Midbrain (tissue), 1 donor: ENCODE measurements around the gene BMP7.
"Not testable (repeated sequence)": the region's sequence is repeated elsewhere in the genome, so short reads cannot be mapped to it uniquely, and the experiment has no call there.

ENCODE experiments used
- DNase-seq: peaks from one replicate; lab custom pipeline; 2025; lab: John Stamatoyannopoulos, UW

Gene BMP7

GRCh38 chr20:57287901-57288300, 21.5 kb upstream of the BMP7 start:
- DNase-seq: no peak

GRCh38 chr20:57287007-57287880, 20.8 kb upstream of the BMP7 start:
- no peak for DNase-seq

- DNase-seq: no peak
These were observed 17.4 kb upstream of the BMP7 start for GRCh38 chr20:57283860-57284259.

DNA sequence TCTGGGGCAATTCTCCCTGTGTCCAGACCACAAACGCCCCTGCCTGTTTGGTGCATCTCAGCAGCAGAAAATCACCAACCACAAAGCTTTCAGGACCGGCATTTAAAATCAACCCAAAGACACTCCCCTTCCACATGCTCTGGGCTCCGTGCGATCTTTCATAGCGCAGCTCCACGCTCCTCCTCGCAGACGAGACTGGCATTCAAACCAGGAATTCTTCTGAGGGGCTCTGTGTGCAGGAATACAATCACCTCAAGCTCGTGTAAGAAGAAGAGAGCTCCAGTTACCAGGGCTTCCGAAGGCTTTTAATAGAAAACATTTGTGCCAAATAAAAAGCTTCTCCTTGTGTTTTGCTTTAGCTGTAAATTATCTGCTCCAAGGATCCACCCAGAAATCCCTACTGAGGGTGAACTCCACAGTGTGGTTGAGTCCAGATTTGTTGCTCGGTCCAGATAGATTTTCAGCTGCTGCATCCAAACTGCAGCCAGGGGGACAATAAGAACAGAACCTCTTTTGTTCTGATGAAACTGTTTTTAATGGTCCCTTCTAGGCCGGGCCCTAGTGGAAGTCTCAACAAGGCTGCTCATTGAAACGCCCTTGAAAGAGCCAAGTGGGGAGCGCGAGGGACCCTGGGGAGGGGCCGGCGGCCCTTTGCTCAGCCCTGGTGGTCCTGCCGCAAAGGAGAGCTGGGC, 16.4 kb upstream of the BMP7 start:
- DNase-seq: peak; percentile 80

- DNase-seq: peak; percentile 10
These were observed 15.5 kb upstream of the BMP7 start for GRCh38 chr20:57281900-57282299.

DNA sequence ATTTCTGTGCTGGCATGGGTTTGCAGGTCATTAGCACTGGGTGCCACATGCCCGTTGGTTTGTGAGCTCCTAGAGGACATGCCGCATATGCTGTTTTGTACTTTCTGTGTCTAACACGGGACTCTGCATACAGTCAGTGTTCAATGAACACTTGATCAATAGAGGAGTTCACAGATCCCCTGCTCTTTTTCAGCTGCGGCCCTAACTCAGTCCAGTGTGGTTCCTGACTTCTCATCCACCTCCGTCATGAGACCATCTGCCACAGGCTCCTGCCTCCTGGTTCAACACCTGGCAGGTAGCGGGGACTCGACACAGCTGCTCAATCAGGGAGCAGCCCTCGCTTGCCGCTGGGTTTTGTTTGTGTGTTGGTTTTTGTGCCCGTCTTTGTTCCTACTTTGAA, 13.8 kb upstream of the BMP7 start:
- DNase-seq: no peak

GRCh38 chr20:57279548-57279947, 13.1 kb upstream of the BMP7 start:
- DNase-seq: not testable (repeated sequence)

GRCh38 chr20:57278457-57278856, 12.0 kb upstream of the BMP7 start:
- DNase-seq: no peak

DNA sequence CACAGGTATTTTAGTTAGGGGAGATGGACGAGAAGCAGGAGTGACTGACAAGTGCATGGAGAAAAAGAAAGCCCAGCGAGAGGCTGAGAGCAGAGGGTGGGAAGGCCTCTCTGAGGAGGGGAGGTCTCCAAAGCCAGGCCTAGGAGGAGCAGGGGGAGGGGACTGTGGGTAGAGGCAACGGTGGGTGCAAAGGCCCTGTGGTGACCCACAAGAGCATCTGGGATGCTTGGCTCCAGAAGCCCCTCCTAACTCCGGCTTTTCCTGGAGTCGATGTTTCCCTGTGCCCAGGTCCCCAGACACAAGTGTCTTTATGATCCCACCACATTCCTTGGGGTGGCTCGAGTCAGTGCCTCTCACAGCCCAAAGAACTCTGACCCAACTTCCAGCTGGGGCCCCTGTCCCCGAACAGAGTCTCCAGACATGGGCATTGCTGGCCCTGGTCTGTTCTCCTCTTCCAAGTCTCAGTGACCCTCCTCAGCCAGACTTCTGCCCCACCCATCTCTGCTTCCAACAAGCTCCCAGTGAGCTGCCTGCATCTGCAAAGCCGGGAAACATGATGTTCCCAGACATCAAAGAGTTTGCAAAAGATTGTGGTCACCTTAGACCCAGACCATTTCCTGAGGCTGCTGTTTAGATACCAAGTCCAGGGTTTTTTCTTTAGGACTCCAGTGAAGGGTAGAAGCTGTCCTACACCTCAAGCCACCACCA, 11.1 kb upstream of the BMP7 start:
- no peak for DNase-seq

DNA sequence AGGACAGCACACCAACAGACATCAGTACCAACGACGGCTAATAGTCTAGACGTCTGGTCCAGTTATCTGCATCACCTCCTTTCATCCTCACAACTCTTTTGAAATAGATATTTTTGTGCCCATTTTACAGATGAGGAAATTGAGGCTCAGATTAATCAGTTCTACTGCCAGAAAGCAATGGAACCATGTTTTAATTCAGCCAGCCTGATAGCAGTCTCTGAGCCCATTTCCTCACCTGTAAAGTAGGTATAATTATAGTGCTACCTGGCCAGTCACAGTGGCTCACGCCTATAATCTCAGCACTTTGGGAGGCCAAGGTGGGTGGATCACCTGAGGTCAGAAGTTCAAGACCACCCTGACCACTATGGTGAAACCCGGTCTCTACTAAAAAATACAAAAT, 9.8 kb upstream of the BMP7 start:
- DNase-seq: no peak

- DNase-seq: no peak
These were observed 9.4 kb upstream of the BMP7 start for GRCh38 chr20:57275813-57276212.

DNA sequence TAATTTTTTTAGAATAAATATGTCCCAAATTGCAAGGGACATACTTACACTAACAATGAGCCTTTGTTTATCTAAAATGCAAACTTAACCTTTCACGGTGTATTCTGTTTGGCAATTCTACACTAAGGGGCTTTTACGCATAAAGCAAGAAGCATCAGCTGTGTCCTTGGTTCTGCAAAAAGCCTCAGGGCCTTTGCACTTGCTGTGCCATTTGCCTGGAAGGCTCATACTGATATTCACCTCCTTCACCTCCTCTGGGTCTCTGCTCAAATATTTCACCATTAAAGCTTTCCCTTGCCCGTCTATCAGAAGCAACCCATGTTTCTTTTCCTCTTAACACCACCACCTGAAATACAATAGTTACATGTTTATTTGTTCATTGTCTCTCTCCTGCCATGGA, 8.9 kb upstream of the BMP7 start:
- DNase-seq: no peak

DNA sequence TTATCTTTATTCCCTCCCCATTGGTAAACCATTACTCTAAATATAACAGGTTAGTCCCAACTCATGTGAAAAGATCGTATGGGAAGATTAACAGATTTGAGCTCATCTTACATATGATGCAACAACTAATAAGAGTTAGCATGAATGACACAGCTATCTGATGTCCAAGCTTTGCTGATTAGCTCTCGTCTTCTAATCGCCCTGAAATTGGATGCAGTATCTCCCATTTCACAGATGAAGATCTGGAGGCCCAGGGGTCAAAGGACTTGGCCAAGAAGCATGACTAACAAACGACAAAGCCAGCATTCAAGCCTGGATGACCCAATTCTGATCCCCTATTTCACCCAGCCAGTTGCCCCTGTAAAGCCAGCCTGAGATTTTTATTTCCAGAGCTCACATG, 8.4 kb upstream of the BMP7 start:
- no peak for DNase-seq

- DNase-seq: no peak
These were observed 7.9 kb upstream of the BMP7 start for GRCh38 chr20:57274299-57274698.

- DNase-seq: no peak
These were observed 6.6 kb upstream of the BMP7 start for GRCh38 chr20:57272883-57273535.

- DNase-seq: no peak
These were observed 4.0 kb upstream of the BMP7 start for GRCh38 chr20:57270204-57270984.

GRCh38 chr20:57269148-57269984, 2.9 kb upstream of the BMP7 start:
- DNase-seq: no peak

- no peak for DNase-seq
These were observed 2.1 kb upstream of the BMP7 start for GRCh38 chr20:57268399-57269076.

- DNase-seq: no peak
These were observed 849 bp upstream of the BMP7 start for GRCh38 chr20:57267158-57267821.

DNA sequence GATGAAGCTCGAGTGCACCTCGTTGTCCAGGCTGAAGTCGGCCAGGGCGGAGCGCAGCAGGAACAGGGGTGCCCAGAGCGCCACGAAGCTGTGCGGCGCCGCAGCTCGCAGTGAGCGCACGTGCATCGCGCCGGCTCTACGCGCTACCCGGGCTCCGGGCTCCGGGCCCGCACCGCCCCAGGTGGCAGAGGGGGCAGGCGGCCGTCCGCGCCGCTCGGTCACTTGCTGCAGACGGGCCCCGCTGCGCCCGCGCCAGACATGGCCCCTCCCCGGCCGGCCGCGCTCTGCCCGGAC, 497 bp downstream of the BMP7 start:
- DNase-seq: no peak
